CD4-positive, alpha-beta T cell treated with Interleukin-21 for 1 hour (primary cell): Measurements from ENCODE around the gene BCL11B.
"Not testable (repeated sequence)": the region's sequence is repeated elsewhere in the genome, so short reads cannot be mapped to it uniquely, and the experiment has no call there.

Source experiments
- DNase-seq: peaks from one replicate; pipeline ENCODE4 v3.0.0-alpha.2; 2020

The BCL11B gene

GRCh38 chr14:99194736-99195135, 77.3 kb downstream of the BCL11B start:
- DNase-seq = no peak

DNA sequence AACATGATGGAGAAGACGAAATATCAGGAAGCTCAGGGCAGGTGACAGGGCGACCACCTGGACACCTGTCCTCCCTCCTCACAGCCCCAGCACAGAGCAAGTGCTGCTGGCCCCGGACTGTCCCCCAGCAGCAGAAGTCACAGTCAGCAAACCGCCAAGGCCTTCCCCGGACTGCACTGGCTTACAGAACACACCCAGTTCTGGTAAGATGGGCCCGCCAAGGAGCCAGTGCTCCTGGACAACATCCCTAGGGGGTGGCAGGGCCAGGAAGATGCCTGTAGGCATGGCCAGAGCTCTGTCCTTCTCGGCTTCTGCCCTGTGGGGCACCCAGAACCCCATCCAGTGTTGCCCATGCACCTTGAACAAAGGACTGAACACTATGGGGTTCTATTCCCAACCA, 77.9 kb downstream of the BCL11B start:
- DNase-seq = no peak

GRCh38 chr14:99192830-99193229, 79.2 kb downstream of the BCL11B start:
- DNase-seq = peak; percentile 42

- no peak for DNase-seq
These were observed 79.9 kb downstream of the BCL11B start for GRCh38 chr14:99192028-99192621.

DNA sequence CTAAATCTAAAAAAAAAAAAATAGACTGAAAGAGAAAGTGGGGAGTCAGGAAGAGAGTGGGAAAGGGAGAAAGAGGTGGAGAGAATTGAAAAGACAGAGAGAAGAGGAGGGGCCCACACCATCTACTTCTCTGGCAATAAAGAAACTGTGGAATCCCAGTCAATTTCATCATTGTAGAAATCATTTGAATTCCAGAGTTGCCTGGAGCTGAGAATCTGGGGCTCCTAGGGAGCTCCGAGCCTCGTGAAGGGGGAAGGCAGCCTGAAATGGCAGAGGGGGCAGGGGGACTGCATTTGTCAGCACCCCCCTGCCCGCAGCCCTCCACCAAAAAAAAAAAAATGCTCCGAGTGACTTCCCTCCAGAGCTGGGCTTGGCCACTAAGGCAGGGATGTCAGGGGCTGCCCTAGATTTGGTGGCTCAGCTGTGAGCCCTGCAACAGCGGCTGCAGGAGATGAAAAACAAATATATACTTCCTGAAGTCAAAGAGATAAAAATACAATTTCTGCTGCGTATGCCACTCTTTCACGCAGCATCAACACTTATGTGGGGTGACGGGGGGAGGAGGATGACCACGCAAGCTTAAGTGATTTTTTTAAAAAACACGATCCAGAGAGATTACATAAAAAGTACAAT, 80.5 kb downstream of the BCL11B start:
- DNase-seq = peak; percentile 64

DNA sequence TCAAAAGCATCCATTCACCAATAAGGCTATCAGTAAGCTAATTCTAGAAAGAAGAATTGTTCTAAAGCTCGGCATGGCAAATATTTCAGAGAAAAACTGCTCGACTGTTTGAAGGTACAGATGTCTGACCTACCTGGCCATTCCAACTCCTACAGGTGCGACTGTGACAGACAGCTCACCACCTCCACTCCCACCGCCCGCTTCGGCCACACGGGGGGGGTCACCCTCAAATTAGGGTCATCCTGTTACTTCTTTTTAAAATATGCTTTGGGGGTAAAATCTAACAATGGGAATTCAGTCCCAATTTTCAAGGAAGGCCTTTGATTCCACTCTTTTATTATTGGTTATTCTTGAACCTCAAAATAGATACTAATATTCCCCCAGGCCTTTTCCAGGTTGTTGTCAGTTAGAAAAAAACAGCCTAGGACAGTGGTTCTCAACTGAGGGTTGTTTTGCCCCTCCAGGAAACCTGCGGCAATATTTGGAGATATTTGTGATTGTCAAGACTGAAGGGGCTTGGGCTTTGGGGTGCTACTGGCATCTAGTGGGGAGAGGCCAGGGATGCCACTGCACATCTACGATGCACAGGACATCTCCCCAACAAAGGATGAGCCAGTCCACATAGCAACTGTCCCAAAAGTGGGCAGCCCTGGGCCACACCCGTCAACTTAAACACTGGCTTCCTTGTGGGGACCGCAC, 81.2 kb downstream of the BCL11B start:
- DNase-seq = peak; percentile 58

- DNase-seq = peak; percentile 52
These were observed 82.7 kb downstream of the BCL11B start for GRCh38 chr14:99189201-99189801.

DNA sequence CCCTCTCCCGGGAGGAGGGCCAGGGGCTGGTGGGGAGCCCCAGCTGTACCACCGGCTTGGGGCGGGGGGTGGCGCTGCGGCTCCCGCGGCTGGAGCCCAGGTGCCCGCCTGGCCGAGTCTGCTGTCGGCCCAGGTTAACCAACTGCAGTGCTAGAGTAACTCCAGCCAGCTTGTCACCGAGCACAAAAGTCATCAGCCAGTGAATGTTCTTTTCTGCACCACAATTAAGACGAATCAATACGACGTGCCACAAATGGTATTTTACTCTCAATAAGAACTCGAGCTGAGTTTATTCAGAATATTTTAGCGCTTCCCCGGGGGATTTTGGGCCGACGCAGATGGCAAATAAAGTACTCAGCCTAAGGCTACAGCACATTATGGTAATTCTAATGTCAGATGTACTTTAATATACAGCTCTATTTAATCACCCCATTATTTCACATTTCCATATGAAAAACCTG, 83.2 kb downstream of the BCL11B start:
- DNase-seq = peak; percentile 56

DNA sequence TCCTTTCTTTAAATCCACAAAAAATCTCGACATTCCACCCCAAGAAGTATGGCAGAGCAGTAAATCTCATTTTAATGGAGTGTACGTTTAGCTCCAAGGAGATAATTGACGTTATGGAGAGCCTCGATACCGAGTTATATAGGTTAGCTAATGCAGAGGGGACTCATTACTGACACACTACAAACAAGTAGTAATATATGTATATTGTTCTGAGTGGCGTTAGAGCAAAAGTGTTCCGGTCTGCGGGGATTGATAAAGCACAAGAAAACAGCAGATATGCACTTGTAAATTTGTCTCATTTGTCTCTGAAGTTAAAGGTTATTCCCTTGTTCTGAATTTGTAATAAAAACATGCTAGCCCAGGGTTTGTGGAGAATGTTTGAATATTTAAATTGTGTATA, 84.1 kb downstream of the BCL11B start:
- DNase-seq = no peak

- no peak for DNase-seq
These were observed 84.9 kb downstream of the BCL11B start for GRCh38 chr14:99186956-99187690.

GRCh38 chr14:99186336-99186735, 85.7 kb downstream of the BCL11B start:
- not testable (repeated sequence) for DNase-seq

GRCh38 chr14:99185436-99186068, 86.4 kb downstream of the BCL11B start:
- DNase-seq = no peak

DNA sequence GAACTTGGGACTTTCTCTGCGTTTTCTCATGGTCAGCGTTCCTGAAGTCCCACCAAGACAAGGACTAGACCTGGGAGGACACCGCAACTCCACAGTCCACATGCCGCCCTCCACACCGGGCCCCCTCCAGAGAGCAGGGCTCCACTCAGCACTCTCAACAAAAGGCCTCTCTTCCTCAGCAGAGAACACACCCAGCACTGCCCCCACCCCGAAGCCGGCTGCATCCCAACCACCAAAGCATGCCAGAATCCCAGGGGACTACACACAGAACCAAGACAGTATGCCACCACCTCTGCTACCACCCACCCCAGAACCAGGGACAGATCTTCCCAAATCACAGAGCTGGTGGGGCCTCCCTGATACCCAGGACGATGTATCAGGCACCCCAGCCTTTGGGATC, 88.3 kb downstream of the BCL11B start:
- DNase-seq = no peak

DNA sequence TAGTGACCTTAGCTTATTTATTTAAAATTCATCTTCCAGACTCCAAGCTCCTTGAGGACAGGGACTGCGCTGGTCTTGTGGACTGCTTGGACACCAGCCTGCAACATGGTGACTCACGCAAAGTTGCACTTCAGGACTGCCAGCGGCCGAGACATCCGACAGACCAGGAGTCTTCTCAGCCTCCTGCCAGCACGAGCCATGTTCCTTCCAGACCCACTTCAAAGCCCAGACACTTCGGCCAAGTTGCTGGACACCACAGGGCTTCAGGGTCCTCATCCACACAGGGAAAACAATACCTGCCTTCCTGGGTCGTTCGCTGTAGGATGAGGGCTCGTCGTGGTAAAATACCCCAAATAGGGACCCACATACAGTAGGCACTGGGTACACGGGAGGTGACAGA, 88.7 kb downstream of the BCL11B start:
- DNase-seq = no peak

DNA sequence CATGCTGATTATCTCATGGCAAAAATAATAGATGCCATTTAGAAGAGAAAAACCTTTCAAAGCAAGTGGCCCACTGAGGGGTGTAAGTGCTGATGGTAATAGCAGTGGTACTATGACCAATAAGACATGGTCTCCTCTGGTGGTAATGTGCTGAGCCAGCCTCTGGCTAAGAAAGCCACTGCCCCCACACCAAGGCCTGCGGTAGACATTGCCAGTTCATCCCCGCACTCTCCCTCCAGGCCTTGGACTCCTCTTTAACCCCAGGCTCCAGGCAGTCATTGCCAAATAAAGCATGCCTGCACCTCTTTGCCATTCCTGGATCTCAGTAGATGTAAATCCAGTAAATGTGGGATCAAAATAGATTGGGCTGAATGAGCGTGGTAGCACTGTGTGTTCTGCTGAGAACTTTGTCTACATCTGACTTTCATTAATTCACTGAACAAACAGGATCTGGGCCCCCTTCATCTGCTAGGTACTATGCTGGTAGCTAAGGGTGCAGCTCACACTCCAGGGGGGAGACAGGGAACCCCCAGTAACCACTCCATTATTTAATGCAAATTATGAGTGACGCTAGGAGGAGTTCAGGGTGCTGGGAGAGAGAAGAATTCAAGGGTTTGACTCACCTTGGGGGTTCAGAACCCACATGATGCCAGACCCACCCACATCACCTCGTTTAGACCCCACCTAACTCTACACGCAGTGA, 89.3 kb downstream of the BCL11B start:
- no peak for DNase-seq

DNA sequence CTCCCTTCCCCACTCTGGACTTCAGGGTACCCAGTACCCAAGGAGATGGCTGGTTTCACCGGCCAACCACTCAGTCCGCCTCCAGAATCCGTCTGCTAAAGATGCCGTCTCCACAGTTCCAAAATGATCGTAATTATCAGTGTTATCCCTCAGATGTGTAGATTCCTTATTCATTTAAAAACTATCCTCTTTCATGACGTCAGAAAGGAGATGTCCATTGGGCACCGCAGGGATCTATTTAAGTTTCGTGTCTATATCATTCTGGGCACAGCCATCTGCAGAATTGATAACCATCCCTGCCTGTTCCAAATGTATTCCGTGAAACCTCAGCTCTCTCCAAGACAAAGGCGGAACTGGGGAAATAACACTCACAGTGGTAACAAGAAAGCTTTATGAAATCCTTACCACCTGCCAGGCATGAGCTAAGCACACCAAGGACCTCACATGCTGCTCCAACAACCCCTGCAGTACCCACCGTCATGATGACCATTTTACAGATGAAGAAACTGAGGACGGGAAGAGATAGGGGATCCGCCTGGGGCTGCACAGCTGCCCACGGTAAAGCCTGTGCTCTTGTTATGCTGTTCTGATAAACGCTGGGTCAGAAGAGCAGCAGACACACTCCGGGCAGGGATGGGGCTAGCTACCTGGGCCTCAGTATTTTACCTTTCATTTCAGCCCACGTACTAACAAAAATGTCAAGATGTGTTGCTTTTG, 90.0 kb downstream of the BCL11B start:
- no peak for DNase-seq

DNA sequence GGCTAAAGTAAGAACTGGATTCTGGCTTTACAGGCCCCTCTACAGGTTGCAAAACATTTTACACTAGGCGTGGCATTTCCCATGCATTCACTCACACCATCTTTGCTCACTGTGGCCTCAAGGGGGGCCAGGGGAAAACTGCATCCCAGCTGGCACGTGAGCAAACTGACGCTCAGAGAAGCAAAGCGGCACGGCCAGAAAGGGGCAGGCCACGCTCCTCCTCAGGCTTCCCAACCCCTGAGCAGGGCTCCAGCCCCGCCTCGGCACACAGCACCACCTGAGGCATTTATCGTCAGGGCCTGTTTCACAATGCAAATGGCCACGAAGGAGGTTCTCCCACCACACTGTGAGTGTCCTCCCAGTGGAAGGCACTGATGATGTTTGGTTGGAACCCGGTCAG, 90.8 kb downstream of the BCL11B start:
- DNase-seq = no peak

- DNase-seq = no peak
These were observed 92.1 kb downstream of the BCL11B start for GRCh38 chr14:99179946-99180345.

- DNase-seq = no peak
These were observed 92.5 kb downstream of the BCL11B start for GRCh38 chr14:99179506-99179905.

GRCh38 chr14:99177886-99178835, 93.8 kb downstream of the BCL11B start:
- DNase-seq = no peak
